ENCODE data around the gene GPR137C. TPM values are rescaled to one million over a fixed set of nuclear protein-coding genes. Genes with fewer than 3 reads are reported as not detected.

The GPR137C gene
- total RNA-seq, 1 donor from 2014 or later, result 1.1 TPM

GRCh38 chr14:52514046-52514811 lies 38.4 kb upstream of the GPR137C start:
- Mint-ChIP-seq H3K36me3 (ENCODE audit: low read depth, unreplicated experiment) (no peaks in the 10 kb centered on the region), H3K4me3 (ENCODE audit: unreplicated experiment) (no peak overlapping the region), H3K27ac (ENCODE audit: unreplicated experiment) (no peak overlapping the region), H3K4me1 (ENCODE audit: low read depth, unreplicated experiment) (no peaks in the 10 kb centered on the region), H3K27me3 (ENCODE audit: low read depth, unreplicated experiment) (no peaks in the 10 kb centered on the region), H3K9me3 (ENCODE audit: unreplicated experiment) (no peaks in the 10 kb centered on the region)
- Histone ChIP-seq H3K4me1 (ENCODE audit: insufficient read depth, low read length) (no peaks in the 10 kb centered on the region), H3K9ac (ENCODE audit: low read length) (no peak overlapping the region), H4K20me1 (ENCODE audit: insufficient read depth, low read length) (no peaks in the 10 kb centered on the region), H3K4me2 (ENCODE audit: low read length) (no peak overlapping the region), H3K4me3 (ENCODE audit: insufficient read depth, low read depth, low read length) (no peak overlapping the region), H3K9me3 (ENCODE audit: insufficient read depth, low read depth, low read length) (no peaks in the 10 kb centered on the region), H3K79me2 (ENCODE audit: insufficient read depth, low read length) (no peaks in the 10 kb centered on the region), H2AFZ (ENCODE audit: low read depth, low read length) (no peak overlapping the region), H3K27ac (ENCODE audit: low read depth, low read length) (no peak overlapping the region), H3K36me3 (ENCODE audit: insufficient read depth, low read length) (no peaks in the 10 kb centered on the region), H3K27me3 (ENCODE audit: insufficient read depth, low read length) (no peaks in the 10 kb centered on the region)
- no peak for FAIRE-seq
- no peak for DNase-seq (ENCODE audit: low read depth)
- TF ChIP-seq EZH2 (IDR thresholded peaks at IDR 0.05; ENCODE audit: insufficient read depth, low read length), result no peak
- TF ChIP-seq CTCF (IDR thresholded peaks at IDR 0.05; ENCODE audit: insufficient read depth, low read depth, low read length), result no peak

GRCh38 chr14:52522033-52522432 lies 30.6 kb upstream of the GPR137C start:
- Histone ChIP-seq H2AFZ (ENCODE audit: low read depth, low read length) (no peak overlapping the region), H3K4me2 (ENCODE audit: low read length) (no peak overlapping the region), H3K79me2 (ENCODE audit: insufficient read depth, low read length) (no peaks in the 10 kb centered on the region), H3K4me1 (ENCODE audit: insufficient read depth, low read length) (no peaks in the 10 kb centered on the region), H3K9me3 (ENCODE audit: insufficient read depth, low read depth, low read length) (no peaks in the 10 kb centered on the region), H3K9ac (ENCODE audit: low read length) (no peak overlapping the region), H3K27me3 (ENCODE audit: insufficient read depth, low read length) (no peaks in the 10 kb centered on the region), H3K27ac (ENCODE audit: low read depth, low read length) (no peak overlapping the region), H4K20me1 (ENCODE audit: insufficient read depth, low read length) (no peaks in the 10 kb centered on the region), H3K36me3 (ENCODE audit: insufficient read depth, low read length) (no peaks in the 10 kb centered on the region), H3K4me3 (ENCODE audit: insufficient read depth, low read depth, low read length) (no peak overlapping the region)
- DNase-seq (ENCODE audit: low read depth), result no peak
- Mint-ChIP-seq H3K4me3 (ENCODE audit: unreplicated experiment) (no peak overlapping the region), H3K36me3 (ENCODE audit: low read depth, unreplicated experiment) (no peaks in the 10 kb centered on the region), H3K27me3 (ENCODE audit: low read depth, unreplicated experiment) (no peaks in the 10 kb centered on the region), H3K9me3 (ENCODE audit: unreplicated experiment) (no peaks in the 10 kb centered on the region), H3K27ac (ENCODE audit: unreplicated experiment) (no peak overlapping the region), H3K4me1 (ENCODE audit: low read depth, unreplicated experiment) (no peaks in the 10 kb centered on the region)
- FAIRE-seq, result no peak
- TF ChIP-seq EZH2 (IDR thresholded peaks at IDR 0.05; ENCODE audit: insufficient read depth, low read length) (no peak), CTCF (IDR thresholded peaks at IDR 0.05; ENCODE audit: insufficient read depth, low read depth, low read length) (no peak)

Data from astrocyte (in vitro differentiated cells and primary cell).